HG03103 (cell line): ENCODE data around the gene COQ8B.
"Not testable (repeated sequence)": the region's sequence is repeated elsewhere in the genome, so short reads cannot be mapped to it uniquely, and the experiment has no call there.

ENCODE experiments used
- ATAC-seq: cut with Tn5 transposase; IDR thresholded peaks from one replicate; pipeline ENCODE4 v1.9.1; 2021; ENCODE audit warnings: low read depth; ENCODE audit not compliant: unreplicated experiment

Gene COQ8B

DNA sequence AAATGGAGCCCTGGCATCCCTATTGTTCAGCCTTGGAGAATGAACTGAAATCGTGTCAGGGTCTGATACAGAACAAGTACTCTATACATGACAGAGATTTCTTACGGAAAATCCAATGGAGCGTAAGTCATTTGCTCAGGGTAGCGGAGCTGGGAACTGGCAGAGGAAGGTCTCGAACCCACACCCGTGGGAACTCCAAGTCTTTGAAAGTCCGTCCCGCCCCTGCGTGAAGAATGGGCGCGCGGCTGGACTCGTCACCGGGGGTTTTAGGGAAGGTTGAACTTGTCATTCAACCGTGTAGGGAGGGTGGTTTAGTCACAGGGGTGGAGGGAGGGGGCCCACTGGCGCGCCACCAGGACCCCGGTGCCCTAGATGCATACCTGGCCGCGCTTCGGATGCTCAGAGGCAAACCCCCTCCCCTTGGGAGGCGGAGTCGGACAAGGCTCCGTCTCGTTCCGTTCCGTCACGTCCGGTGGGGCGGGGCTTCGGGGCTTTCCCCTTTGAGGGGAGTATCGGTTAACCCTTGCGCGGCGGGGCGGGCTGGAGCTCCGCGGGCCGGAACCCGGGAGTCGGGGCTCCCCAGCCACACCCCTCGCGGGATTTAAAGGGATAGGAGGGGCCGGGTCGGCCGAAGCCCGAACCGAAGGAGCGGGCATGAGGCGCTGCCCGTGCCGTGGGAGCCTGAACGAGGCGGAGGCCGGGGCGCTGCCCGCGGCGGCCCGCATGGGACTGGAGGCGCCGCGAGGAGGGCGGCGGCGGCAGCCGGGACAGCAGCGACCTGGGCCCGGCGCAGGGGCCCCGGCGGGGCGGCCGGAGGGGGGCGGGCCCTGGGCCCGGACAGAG, at the start of gene COQ8B, which contains the start of gene ITPKC:
Gene COQ8B (minus strand): TSS at position 405 of the 843 bp plus-strand sequence. CDS start 2,254 bp downstream, outside the sequence.
Gene ITPKC (plus strand): TSS at position 631 of the 843 bp plus-strand sequence. CDS start 24 bp downstream, at position 655.
- peak; percentile 54 for ATAC-seq

DNA sequence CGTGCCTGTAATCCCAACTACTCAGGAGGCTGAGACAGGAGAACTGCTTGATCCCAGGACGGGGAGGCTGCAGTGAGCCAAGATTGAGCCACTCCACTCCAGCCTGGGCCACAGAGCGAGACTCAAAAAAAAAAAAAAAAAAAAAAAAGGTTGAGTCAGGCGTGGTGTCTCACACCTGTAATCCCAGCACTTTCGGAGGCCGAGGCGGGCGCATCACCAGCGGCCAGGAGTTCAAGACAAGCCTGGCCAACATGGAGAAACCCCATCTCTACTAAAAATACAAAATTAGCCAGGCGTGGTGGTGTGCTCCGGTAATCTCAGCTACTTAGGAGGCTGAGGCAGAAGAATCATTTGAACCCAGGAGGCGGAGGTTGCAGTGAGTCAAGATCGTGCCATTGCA, 49.7 kb upstream of the COQ8B start:
- not testable (repeated sequence) for ATAC-seq

- ATAC-seq = no peak
Measured at GRCh38 chr19:40763963-40764362, 47.3 kb upstream of the COQ8B start.

DNA sequence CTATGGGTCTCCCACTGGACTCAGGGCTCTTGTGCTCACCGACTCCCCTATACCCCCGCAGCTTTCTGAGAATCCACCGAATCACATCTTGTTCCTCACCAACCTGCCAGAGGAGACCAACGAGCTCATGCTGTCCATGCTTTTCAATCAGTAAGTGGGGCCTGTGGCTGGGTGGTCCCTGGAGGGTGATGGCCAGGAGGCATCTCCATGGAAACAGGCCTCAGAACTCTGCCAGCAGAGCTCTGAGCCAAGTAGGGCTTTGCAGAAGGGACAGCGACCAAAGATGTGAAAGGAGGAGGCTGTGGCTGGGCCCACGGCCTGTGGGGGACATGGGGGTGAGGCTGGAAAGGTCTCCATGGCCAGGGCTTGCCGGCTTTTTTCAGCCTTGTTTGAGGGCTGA, 46.8 kb upstream of the COQ8B start:
- ATAC-seq = no peak

DNA sequence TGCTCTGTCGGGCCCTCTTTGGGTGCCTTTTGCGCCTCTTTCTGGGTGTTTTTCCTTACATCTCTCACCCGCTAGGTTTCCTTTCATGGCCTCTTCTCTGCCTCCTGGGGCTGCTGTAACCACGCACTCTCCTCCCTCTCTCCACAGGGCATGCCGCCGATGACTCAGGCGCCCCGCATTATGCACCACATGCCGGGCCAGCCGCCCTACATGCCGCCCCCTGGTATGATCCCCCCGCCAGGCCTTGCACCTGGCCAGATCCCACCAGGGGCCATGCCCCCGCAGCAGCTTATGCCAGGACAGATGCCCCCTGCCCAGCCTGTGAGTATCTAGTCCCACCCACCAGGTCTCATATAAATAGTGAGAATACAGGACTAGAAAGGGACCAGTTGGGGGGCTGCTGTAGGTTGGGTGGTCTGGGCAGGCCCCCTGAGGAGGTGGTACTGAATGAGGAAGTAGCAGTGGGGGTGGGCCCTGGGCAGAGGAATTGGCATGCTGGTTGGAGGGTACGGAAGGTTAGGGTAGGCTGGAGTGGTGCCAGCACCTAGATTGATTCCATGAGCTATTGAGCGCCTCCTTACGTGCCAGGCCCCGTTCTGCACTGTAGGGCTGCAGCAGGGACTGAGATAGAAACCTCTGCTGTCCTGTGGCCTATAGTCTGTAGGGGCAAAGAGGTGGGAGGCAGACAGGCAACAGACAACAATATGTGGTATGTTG, 46.2 kb upstream of the COQ8B start:
- ATAC-seq = no peak

DNA sequence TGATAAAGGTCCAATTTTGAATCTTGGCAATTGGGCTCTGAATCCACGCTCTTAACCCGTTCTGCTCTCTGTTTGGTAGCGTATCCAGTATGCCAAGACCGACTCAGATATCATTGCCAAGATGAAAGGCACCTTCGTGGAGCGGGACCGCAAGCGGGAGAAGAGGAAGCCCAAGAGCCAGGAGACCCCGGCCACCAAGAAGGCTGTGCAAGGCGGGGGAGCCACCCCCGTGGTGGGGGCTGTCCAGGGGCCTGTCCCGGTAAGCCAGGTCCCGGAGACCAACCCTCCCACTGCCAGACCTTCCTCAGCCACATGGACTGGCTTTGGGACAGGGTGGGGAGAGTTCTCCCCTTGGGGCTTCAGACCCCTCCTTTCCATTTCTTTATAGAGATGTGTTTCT, 42.7 kb upstream of the COQ8B start:
- ATAC-seq = no peak

DNA sequence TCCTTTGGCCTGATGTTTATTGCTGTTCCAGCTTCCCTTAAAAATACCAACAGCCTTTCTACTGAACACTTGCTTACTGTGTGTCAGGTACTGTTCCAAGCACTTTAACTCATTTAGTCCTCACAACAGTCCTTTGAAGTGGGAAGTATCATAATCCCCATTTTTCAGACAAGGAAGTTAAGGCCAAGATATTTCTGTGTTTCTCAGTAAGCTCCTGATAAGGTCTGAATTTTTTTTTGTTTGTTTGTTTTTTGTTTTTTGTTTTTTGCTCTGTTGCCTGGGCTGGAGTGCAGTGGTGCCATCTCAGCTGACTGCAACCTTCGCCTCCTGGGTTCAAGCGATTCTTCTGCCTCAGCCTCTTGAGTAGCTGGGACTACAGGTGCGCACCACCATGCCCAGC, 41.8 kb upstream of the COQ8B start:
- no peak for ATAC-seq

DNA sequence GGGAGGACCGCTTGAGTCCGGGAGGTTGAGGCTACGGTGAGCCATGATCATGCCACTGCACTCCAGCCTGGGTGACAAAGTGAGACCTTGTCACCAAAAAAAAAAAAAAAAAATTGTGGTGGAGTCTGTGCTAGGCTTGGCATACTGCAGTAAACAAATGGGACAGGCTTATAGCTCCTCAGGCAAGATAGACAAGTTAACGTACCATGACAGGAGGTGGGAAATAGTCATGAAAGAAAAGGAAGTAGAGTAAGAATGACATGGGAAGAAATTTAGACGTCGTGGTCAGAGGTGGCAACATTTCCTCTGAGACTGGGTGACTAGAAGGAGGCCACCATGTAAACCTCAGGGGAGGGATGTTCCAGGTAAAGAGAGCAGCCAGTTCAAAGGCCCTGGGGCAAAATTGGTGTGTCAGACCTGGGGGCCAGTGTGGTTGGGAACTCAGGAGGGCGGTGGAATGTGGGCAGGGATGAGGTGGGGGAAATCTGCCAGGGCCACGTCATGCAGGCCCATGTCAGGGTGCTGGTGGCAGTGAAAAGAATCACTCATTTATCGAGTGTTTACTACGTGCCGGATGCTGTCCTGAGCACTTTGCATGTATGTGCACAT, 39.9 kb upstream of the COQ8B start:
- no peak for ATAC-seq

DNA sequence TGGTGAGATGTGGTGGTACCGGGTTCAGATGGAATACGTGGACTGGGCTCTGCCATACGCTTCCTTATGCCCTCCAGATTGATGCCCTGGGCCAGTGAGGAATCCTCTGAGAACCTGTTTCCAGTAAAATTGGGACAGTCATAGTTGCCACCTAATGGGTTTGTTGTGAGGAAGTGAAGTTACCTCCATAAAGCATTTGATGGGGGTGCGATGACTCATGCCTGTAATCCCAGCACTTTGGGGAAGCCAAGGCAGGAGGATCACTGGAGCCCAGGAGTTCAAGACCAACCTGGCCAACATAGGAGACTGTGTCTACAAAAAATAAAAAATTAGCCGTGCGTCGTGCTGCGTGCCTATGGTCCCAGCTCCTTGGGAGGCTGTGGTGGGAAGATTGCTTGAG, 39.1 kb upstream of the COQ8B start:
- no peak for ATAC-seq

DNA sequence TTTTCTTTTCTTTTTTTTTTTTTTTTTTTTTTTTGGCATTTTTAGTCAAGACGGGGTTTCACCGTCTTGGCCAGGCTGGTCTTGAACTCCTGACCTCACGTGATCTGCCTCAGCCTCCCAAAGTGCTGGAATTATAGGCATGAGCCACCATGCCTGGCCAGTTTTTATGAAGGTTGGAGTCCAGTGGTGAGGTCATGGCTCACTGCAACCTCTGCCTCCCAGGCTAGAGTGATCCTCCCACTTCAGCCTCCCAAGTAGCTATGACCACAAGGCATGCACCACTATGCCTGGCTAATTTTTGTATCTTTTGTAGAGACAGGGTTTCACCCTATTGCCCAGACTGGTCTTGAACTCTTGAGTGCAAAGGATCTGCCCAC, 38.5 kb upstream of the COQ8B start:
- ATAC-seq = no peak

DNA sequence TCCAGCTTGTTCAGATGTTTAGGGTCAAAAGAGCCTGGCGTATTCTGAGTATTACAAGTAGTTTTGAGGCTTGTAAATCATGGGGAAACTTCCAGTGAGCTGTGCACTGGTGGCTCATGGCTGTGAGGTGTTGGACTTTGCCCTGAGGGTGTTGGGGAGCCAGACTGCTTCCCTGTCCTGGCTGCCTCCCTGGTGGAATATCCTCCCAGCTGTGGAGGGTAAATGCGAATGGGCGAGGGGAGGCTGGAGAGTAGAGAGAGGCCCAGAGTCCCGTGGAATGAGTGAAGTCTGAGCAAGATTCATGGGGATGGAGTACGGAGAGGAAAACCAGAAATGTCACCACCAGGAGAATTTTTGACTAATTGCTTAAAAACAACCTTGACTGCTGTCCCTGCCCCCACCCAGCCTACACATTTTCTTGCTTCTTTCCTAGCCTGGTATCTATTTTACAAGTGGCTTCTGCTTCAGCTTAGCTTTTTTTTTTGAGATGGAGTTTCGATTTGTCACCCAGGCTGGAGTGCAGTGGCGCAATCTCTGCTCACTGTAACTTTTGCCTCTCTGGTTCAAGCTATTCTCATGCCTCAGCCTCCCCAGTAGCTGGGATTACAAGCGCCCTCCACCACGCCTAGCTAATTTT, 38.0 kb upstream of the COQ8B start:
- ATAC-seq = no peak

- no peak for ATAC-seq
Measured at GRCh38 chr19:40752257-40752781, 35.6 kb upstream of the COQ8B start.

DNA sequence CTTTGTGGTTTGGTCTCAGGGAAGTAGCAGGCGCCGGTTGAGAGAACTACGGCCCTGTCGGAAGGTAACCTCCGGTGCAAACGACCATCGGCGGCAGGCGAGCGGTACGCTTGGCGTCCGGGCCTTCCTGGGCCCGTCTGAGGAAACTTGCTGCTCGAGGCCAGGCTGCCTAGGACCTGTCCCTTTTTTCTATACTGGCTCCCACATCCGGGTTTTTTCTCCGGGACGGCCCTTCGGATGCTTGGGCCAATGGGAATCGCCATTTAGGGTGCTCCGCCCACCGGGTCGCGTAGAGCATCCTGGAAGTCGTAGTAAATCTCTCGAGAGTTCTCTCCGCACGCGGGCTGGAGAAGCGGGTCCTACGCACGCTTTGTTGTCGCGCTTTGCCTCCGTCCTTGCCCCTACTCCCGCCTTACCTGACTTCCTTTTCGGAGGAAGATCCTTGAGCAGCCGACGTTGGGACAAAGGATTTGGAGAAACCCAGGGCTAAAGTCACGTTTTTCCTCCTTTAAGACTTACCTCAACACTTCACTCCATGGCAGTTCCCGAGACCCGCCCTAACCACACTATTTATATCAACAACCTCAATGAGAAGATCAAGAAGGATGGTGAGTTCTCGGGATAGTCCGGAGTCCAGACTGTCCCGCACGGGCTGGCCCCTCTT, 34.3 kb upstream of the COQ8B start, which contains the start of gene SNRPA:
Gene SNRPA (plus strand): TSS at position 330 of the 664 bp plus-strand sequence. CDS start 206 bp downstream, at position 536.
- ATAC-seq = peak; percentile 42

GRCh38 chr19:40750058-40750873, 33.6 kb upstream of the COQ8B start, which contains the start of gene ACTMAP:
Gene ACTMAP (minus strand): TSS chr19:40750477. CDS start chr19:40749803, 674 bp downstream.
- peak; percentile 82 for ATAC-seq

DNA sequence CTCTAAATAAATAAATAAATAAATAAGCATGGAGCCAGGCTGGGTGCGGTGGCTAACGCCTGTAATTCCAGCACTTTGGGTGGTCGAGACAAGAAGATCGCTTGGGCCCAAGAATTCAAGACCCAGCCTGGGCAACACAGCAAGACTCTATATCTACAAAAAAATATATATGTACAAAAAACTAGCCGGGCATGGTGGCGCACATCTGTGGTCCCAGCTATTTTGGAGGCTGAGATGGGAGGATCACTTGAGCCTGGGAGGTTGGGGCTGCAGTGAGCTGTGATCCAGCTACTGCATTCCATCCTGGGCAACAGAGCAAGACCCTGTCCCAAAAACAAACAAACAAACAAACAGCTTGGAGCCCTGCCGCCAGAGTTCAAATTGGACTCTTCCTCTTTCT, 30.9 kb upstream of the COQ8B start:
- no peak for ATAC-seq

DNA sequence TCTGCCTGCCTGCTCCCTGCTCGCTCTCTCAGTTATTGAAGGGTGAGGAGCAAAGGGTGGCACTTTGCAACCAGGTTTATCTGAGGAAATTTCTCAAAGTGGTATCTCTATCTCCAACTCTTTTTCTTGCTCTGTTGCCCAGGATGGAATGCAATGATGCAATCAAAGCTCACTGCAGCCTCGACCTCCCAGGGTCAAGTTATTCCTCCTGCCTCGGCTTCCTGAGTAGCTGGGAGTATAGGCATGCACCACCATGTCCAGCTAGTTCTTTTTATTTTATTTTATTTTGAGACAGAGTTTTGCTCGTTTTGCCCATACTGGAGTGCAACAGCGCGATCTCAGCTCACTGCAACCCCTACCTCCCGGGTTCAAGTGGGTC, 28.7 kb upstream of the COQ8B start:
- ATAC-seq = no peak

DNA sequence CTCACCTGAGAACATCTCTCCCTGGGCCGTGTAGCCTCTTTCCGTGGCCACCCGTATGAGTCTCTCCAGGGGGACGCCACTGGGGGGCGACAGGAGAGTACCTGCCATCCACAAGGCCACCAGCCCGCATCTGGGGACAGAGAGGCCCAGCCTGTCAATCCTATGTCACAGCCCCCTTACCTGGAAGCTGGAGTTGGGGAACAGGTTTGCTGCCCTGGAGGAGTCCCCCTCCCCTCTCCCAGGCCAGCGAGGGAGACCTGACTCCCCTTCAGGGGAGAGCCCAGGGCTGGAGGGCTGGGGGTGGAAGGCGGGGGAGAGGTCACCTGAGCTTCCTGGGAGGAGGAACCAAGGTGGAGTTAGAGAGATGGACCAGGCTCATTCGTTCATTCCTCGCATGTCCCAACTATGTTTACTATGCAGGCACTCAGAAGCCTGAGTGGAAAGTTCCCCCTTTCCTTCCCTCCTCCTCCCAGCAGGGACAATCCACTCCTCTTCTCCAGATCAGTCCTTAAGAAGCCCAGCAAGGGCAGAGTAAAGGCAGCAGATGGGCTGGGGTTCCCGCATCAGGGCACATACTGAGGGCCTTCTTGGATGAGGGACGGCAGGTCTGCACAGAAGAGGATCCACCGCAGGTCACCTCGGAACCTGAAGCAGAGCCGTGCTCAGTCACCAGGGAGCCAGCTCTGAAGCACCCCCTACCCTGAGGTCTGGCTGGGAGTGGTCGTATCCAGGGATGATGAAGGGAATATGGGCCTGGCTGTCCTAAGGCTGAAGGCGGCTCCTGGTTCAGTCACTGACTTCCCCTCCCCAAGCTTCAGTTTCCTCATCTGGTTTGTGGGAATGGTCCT, 28.1 kb upstream of the COQ8B start:
- no peak for ATAC-seq

GRCh38 chr19:40743926-40744325, 27.2 kb upstream of the COQ8B start:
- no peak for ATAC-seq
